K562 (cell line): Measurements from ENCODE around the gene TTC24. TPM values are rescaled to one million over a fixed set of nuclear protein-coding genes. Genes with fewer than 3 reads are reported as not detected.

ENCODE experiments used
- ATAC-seq: fragments of 200-7000 bp; cut with Tn5 transposase; 3 replicates; pipeline ENCODE4 v1.9.1; 2020; ENCODE audit warnings: moderate library complexity
- BruUV-seq: library from RNA; stranded (reverse); fragments of 400-500 nt; replicated peaks from 2 replicates; lab custom pipeline; 2021; lab: Mats Ljungman, UMichigan
- CTCF ChIA-PET: fragments of 300-600 bp; formaldehyde crosslinking; extraction: SDS; loops from one replicate; lab custom pipeline; 2021; ENCODE audit warnings: low intra/inter-chr PET ratio; lab: Yijun Ruan, JAX
- POLR2A ChIA-PET: fragments of 300-600, 350-650 bp; sonication (Branson Sonifier 250); formaldehyde crosslinking; extraction: SDS; loops from one replicate; lab custom pipeline; 2021; ENCODE audit warnings: antibody characterized with exemption, inconsistent platforms; lab: Yijun Ruan, JAX
- DNase-seq, 4 experiments: peaks; one replicate each; pipeline versions ENCODE4 v3.0.0 to v3.0.0-alpha.2; 2011 to 2018; ENCODE audit warnings: low spot score in 3 of 4, mixed read lengths in 3 of 4; ENCODE audit errors: extremely low read depth in 1 of 4
- FAIRE-seq: peaks from 2 replicates; lab custom pipeline; 2011; peaks lifted over from hg19 to GRCh38; lab: Jason Lieb, UNC
- H2AFZ ChIP-seq: 2 replicates; pipeline ENCODE4 v1.6.0; 2011; ENCODE audit warnings: low read depth, low read length, control low read depth, inconsistent platforms
- H3K27ac ChIP-seq: fragments of 200-600 bp; 3 replicates; pipeline ENCODE4 v1.8.0; 2011; ENCODE audit warnings: low read depth, mild to moderate bottlenecking, control low read depth, inconsistent platforms, low read length, moderate library complexity, mixed read lengths; ENCODE audit errors: extremely low read depth
- H3K27me3 ChIP-seq, 2 experiments: fragments of 300-600 bp in 1 of 2; 2 replicates in 1 of 2; 3 replicates in 1 of 2; pipeline versions ENCODE4 v1.6.0 to v1.8.0; 2011; ENCODE audit warnings: inconsistent platforms in 2 of 2, low read length in 2 of 2, mild to moderate bottlenecking in 1 of 2, mixed read lengths in 1 of 2, moderate library complexity in 1 of 2; ENCODE audit not compliant: control insufficient read depth in 2 of 2, insufficient read depth in 2 of 2
- H3K36me3 ChIP-seq: fragments of 300-600 bp; 3 replicates; pipeline ENCODE4 v1.8.0; 2011; ENCODE audit warnings: mild to moderate bottlenecking, low read length, inconsistent platforms; ENCODE audit not compliant: control insufficient read depth, insufficient read depth
- H3K4me1 ChIP-seq, 2 experiments: fragments of 200-600 bp in 1 of 2; replicated peaks in 1 of 2; 2 replicates in 1 of 2; 3 replicates in 1 of 2; pipeline versions ENCODE4 v1.5.1 to v1.8.0; 2011; ENCODE audit warnings: inconsistent platforms in 2 of 2, low read length in 2 of 2, mild to moderate bottlenecking in 1 of 2, mixed read lengths in 1 of 2, moderate library complexity in 1 of 2; ENCODE audit not compliant: control insufficient read depth in 2 of 2, insufficient read depth in 2 of 2
- H3K4me2 ChIP-seq: 2 replicates; pipeline ENCODE4 v1.6.1; 2011; ENCODE audit warnings: low read length, control low read depth, inconsistent platforms, mixed read lengths; ENCODE audit not compliant: insufficient read depth
- H3K4me3 ChIP-seq: fragments of 200-600 bp; sonication (generic), shearing (Covaris generic); 2 replicates; pipeline ENCODE4 v1.5.1; 2016; ENCODE audit warnings: control low read depth, inconsistent platforms
- H3K79me2 ChIP-seq: fragments of 200-600 bp; 3 replicates; pipeline ENCODE4 v1.8.0; 2011; ENCODE audit warnings: low read length, inconsistent platforms; ENCODE audit not compliant: control insufficient read depth, insufficient read depth
- H3K9ac ChIP-seq, 2 experiments: 2 replicates each; pipeline versions ENCODE4 v1.6.0 to v1.6.1; 2011; ENCODE audit warnings: low read depth in 2 of 2, low read length in 2 of 2, control low read depth in 1 of 2, inconsistent platforms in 1 of 2, mild to moderate bottlenecking in 1 of 2, mixed read lengths in 1 of 2; ENCODE audit not compliant: insufficient read depth in 1 of 2
- H3K9me1 ChIP-seq: one replicate; pipeline ENCODE4 v1.6.0; 2011; ENCODE audit warnings: inconsistent platforms, mild to moderate bottlenecking, low read length, moderate library complexity; ENCODE audit not compliant: control insufficient read depth, insufficient read depth
- H3K9me3 ChIP-seq: replicated peaks from 2 replicates; pipeline ENCODE4 v1.5.1; 2011; ENCODE audit warnings: low read depth, low read length, inconsistent platforms; ENCODE audit not compliant: control insufficient read depth, insufficient read depth
- H4K20me1 ChIP-seq: replicated peaks from 2 replicates; pipeline ENCODE4 v1.6.1; 2011; ENCODE audit warnings: low read length, inconsistent platforms, mixed read lengths; ENCODE audit not compliant: control insufficient read depth, insufficient read depth
- ZNF239 ChIP-seq: fragments of 250-450 bp; sonication (Bioruptor Pico); IDR thresholded peaks from 2 replicates; pipeline ENCODE4 v1.4.0; 2020; ENCODE audit warnings: mild to moderate bottlenecking
- ZNF75A ChIP-seq: fragments of 450-650 bp; formaldehyde crosslinking; IDR thresholded peaks from 2 replicates; pipeline ENCODE4 v1.4.0; 2020; ENCODE audit warnings: mild to moderate bottlenecking
- WGBS: fragments of 100-300 bp; shearing (Covaris generic); methylation state at CpG from one replicate; pipeline ENCODE4 v1.1.6; 2016; ENCODE audit warnings: low coverage, mixed read lengths; ENCODE audit not compliant: insufficient coverage; ENCODE audit errors: missing lambda C conversion rate; 5-methylcytosine and 5-hydroxymethylcytosine counted together
- in situ Hi-C: fragments of 300-500 bp; cut with MboI; formaldehyde crosslinking; loops from 4 replicates; pipeline ENCODE4 v1.15.0; 2018; ENCODE audit warnings: inconsistent platforms, mixed read lengths
- intact Hi-C: fragments of 100-400 bp; cut with micrococcal nuclease; formaldehyde crosslinking; loops from 2 replicates; pipeline ENCODE4 v1.14.2; 2022
- polyA plus RNA-seq, 8 experiments: library from polyadenylated mRNA; depleted of rRNA in 4 of 8; stranded (reverse) in 5 of 8; unstranded in 3 of 8; fragments of >200 nt; fragmentation: Nextera tagmentation in 2 of 8; fragmentation: Illumina TruSeq in 1 of 8; extraction: Ambion mirVana in 2 of 8; extraction: Trizol in 1 of 8; gene quantifications; 2 replicates each; pipeline versions ENCODE4 v1.2.1 to v1.2.3, GENCODE V29; 2011 to 2014; ENCODE audit warnings: inconsistent platforms in 1 of 8, missing spikeins in 1 of 8
- total RNA-seq, 7 experiments: library from RNA; depleted of rRNA in 6 of 7; stranded (reverse); fragments of >200 nt in 6 of 7; fragmentation: Illumina TruSeq in 2 of 7; extraction: Trizol in 2 of 7; gene quantifications; 2 replicates each; pipeline versions ENCODE4 v1.2.1 to v1.2.3, GENCODE V29; 2011 to 2021; ENCODE audit warnings: low replicate concordance in 1 of 7
- TF ChIP-seq, protein P1 (sequence below): fragments of 200-600 bp; sonication (generic); IDR thresholded peaks from one replicate; pipeline ENCODE4 v1.6.1; 2012; ENCODE audit warnings: mild to moderate bottlenecking, low read depth, low read length, inconsistent platforms
- TF ChIP-seq, protein P2 (sequence below): sonication (generic); formaldehyde crosslinking; IDR thresholded peaks from 2 replicates; pipeline ENCODE4 v1.8.0; 2022; ENCODE audit warnings: mild to moderate bottlenecking, missing genetic modification reagents

Gene TTC24
- total and polyA plus RNA-seq, 9 of the 15 experiments (the other 6 are each of a cell fraction or from before 2014, with no cell fraction given), result not detected

DNA sequence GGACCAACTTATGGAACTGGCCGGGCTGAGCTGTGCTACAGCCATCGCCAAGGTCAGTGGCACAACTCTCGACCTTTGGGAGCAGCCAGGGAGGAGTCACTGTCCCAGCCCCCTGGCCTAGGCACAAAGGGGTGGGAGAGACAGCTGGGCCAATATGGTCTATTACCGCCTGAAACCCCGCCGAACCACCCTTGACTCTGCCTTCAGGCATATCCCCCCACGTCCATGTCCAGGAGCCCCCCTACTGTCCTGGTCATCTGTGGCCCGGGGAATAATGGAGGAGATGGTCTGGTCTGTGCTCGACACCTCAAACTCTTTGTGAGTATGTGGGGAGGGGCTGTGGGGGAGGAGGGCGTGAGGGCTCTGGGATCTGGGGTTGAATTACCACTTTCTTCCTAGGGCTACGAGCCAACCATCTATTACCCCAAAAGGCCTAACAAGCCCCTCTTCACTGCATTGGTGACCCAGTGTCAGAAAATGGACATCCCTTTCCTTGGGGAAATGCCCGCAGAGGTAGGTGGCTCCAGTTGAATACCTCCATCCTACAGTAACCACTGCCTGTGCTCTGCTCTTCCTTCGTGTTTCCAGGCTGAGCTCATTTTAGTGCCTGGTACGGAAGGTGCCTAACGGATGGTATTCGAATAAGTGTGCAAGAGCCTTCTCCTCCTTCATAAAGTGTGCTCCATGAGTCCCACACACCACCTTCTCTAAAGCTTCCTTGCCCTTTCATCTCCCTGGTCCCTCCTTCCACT, 12.8 kb downstream of the TTC24 start:
- Histone ChIP-seq H3K4me1 (peaks cover 7 to 15% of the 10 kb centered on the region in 2 experiments; a peak in 4 of 5 replicates), H3K27me3 (no peaks in the 10 kb centered on the region), H3K4me2 (peak overlapping the region; percentile 96), H3K9me1 (no peaks in the 10 kb centered on the region), H3K79me2 (peaks cover 21% of the 10 kb centered on the region), H3K9me3 (no peaks in the 10 kb centered on the region), H3K27ac (peak overlapping the region; percentile 92), H3K4me3 (peak overlapping the region; percentile 88), H3K9ac (peak overlapping the region; percentile 88 to 93), H2AFZ (peak overlapping the region; percentile 93; the same call in 1 of the 2 replicates), H4K20me1 (no peaks in the 10 kb centered on the region), H3K36me3 (peaks cover 53% of the 10 kb centered on the region)
- peak; percentile 51 for FAIRE-seq
- 14% methylated on average over 16 of the region's 16 CpGs for WGBS
- DNase-seq, result peak in 1 of 4 experiments; percentile 41
- intact Hi-C loops, result no loop called here
- POLR2A ChIA-PET, result interaction anchor here (0.5 to 2.6 kb wide), 13 partner anchors 8 to 135 kb away, joined by 3 to 16 read pairs (median 5); partner anchors contain the start of gene GPATCH4
- ATAC-seq, result peak; percentile 12
- in situ Hi-C loops, result no loop called here
- BruUV-seq, result TSS peak; percentile 62
- CTCF ChIA-PET, result no interaction called here
- TF ChIP-seq, protein P1, sequence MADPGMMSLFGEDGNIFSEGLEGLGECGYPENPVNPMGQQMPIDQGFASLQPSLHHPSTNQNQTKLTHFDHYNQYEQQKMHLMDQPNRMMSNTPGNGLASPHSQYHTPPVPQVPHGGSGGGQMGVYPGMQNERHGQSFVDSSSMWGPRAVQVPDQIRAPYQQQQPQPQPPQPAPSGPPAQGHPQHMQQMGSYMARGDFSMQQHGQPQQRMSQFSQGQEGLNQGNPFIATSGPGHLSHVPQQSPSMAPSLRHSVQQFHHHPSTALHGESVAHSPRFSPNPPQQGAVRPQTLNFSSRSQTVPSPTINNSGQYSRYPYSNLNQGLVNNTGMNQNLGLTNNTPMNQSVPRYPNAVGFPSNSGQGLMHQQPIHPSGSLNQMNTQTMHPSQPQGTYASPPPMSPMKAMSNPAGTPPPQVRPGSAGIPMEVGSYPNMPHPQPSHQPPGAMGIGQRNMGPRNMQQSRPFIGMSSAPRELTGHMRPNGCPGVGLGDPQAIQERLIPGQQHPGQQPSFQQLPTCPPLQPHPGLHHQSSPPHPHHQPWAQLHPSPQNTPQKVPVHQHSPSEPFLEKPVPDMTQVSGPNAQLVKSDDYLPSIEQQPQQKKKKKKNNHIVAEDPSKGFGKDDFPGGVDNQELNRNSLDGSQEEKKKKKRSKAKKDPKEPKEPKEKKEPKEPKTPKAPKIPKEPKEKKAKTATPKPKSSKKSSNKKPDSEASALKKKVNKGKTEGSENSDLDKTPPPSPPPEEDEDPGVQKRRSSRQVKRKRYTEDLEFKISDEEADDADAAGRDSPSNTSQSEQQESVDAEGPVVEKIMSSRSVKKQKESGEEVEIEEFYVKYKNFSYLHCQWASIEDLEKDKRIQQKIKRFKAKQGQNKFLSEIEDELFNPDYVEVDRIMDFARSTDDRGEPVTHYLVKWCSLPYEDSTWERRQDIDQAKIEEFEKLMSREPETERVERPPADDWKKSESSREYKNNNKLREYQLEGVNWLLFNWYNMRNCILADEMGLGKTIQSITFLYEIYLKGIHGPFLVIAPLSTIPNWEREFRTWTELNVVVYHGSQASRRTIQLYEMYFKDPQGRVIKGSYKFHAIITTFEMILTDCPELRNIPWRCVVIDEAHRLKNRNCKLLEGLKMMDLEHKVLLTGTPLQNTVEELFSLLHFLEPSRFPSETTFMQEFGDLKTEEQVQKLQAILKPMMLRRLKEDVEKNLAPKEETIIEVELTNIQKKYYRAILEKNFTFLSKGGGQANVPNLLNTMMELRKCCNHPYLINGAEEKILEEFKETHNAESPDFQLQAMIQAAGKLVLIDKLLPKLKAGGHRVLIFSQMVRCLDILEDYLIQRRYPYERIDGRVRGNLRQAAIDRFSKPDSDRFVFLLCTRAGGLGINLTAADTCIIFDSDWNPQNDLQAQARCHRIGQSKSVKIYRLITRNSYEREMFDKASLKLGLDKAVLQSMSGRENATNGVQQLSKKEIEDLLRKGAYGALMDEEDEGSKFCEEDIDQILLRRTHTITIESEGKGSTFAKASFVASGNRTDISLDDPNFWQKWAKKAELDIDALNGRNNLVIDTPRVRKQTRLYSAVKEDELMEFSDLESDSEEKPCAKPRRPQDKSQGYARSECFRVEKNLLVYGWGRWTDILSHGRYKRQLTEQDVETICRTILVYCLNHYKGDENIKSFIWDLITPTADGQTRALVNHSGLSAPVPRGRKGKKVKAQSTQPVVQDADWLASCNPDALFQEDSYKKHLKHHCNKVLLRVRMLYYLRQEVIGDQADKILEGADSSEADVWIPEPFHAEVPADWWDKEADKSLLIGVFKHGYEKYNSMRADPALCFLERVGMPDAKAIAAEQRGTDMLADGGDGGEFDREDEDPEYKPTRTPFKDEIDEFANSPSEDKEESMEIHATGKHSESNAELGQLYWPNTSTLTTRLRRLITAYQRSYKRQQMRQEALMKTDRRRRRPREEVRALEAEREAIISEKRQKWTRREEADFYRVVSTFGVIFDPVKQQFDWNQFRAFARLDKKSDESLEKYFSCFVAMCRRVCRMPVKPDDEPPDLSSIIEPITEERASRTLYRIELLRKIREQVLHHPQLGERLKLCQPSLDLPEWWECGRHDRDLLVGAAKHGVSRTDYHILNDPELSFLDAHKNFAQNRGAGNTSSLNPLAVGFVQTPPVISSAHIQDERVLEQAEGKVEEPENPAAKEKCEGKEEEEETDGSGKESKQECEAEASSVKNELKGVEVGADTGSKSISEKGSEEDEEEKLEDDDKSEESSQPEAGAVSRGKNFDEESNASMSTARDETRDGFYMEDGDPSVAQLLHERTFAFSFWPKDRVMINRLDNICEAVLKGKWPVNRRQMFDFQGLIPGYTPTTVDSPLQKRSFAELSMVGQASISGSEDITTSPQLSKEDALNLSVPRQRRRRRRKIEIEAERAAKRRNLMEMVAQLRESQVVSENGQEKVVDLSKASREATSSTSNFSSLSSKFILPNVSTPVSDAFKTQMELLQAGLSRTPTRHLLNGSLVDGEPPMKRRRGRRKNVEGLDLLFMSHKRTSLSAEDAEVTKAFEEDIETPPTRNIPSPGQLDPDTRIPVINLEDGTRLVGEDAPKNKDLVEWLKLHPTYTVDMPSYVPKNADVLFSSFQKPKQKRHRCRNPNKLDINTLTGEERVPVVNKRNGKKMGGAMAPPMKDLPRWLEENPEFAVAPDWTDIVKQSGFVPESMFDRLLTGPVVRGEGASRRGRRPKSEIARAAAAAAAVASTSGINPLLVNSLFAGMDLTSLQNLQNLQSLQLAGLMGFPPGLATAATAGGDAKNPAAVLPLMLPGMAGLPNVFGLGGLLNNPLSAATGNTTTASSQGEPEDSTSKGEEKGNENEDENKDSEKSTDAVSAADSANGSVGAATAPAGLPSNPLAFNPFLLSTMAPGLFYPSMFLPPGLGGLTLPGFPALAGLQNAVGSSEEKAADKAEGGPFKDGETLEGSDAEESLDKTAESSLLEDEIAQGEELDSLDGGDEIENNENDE, result no peak
- no peak for TF ChIP-seq ZNF75A
- no peak for TF ChIP-seq ZNF239 (CRISPR knock-in tag)
- TF ChIP-seq, protein P2, sequence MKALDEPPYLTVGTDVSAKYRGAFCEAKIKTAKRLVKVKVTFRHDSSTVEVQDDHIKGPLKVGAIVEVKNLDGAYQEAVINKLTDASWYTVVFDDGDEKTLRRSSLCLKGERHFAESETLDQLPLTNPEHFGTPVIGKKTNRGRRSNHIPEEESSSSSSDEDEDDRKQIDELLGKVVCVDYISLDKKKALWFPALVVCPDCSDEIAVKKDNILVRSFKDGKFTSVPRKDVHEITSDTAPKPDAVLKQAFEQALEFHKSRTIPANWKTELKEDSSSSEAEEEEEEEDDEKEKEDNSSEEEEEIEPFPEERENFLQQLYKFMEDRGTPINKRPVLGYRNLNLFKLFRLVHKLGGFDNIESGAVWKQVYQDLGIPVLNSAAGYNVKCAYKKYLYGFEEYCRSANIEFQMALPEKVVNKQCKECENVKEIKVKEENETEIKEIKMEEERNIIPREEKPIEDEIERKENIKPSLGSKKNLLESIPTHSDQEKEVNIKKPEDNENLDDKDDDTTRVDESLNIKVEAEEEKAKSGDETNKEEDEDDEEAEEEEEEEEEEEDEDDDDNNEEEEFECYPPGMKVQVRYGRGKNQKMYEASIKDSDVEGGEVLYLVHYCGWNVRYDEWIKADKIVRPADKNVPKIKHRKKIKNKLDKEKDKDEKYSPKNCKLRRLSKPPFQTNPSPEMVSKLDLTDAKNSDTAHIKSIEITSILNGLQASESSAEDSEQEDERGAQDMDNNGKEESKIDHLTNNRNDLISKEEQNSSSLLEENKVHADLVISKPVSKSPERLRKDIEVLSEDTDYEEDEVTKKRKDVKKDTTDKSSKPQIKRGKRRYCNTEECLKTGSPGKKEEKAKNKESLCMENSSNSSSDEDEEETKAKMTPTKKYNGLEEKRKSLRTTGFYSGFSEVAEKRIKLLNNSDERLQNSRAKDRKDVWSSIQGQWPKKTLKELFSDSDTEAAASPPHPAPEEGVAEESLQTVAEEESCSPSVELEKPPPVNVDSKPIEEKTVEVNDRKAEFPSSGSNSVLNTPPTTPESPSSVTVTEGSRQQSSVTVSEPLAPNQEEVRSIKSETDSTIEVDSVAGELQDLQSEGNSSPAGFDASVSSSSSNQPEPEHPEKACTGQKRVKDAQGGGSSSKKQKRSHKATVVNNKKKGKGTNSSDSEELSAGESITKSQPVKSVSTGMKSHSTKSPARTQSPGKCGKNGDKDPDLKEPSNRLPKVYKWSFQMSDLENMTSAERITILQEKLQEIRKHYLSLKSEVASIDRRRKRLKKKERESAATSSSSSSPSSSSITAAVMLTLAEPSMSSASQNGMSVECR, result peak; percentile 70; the same call in 1 of the 2 replicates
